Activated gamma-delta T cell treated with Interleukin-2 at 50 U/mL for 16 hours (primary cell): ENCODE data around the gene MAP2K5.

ENCODE experiments used
- DNase-seq: peaks from one replicate; pipeline ENCODE4 v3.0.0-alpha.2; 2020

Gene MAP2K5

GRCh38 chr15:67827562-67828277 lies 285.2 kb downstream of the MAP2K5 start:
- no peak for DNase-seq

GRCh38 chr15:67828278-67828968 lies 285.9 kb downstream of the MAP2K5 start:
- no peak for DNase-seq

GRCh38 chr15:67828969-67829646 lies 286.6 kb downstream of the MAP2K5 start:
- no peak for DNase-seq

GRCh38 chr15:67829647-67830504 lies 287.4 kb downstream of the MAP2K5 start:
- no peak for DNase-seq

- DNase-seq: no peak
Observed at GRCh38 chr15:67831363-67831762, 288.9 kb downstream of the MAP2K5 start.

GRCh38 chr15:67832031-67832551 lies 289.6 kb downstream of the MAP2K5 start:
- DNase-seq: no peak

GRCh38 chr15:67832897-67833709 lies 290.6 kb downstream of the MAP2K5 start:
- no peak for DNase-seq

- DNase-seq: no peak
Observed at GRCh38 chr15:67833710-67834511, 291.4 kb downstream of the MAP2K5 start.

- no peak for DNase-seq
Observed at GRCh38 chr15:67834581-67835296, 292.2 kb downstream of the MAP2K5 start.

GRCh38 chr15:67835297-67836133 lies 293.0 kb downstream of the MAP2K5 start:
- no peak for DNase-seq

- no peak for DNase-seq
Observed at GRCh38 chr15:67836134-67836455, 293.6 kb downstream of the MAP2K5 start.

GRCh38 chr15:67836477-67836876 lies 294.0 kb downstream of the MAP2K5 start:
- DNase-seq: peak; percentile 53

- no peak for DNase-seq
Observed at GRCh38 chr15:67836955-67837354, 294.5 kb downstream of the MAP2K5 start.

- no peak for DNase-seq
Observed at GRCh38 chr15:67838789-67839332, 296.4 kb downstream of the MAP2K5 start.

GRCh38 chr15:67839499-67839928 lies 297.0 kb downstream of the MAP2K5 start:
- DNase-seq: no peak

- peak; percentile 95 for DNase-seq
Observed at GRCh38 chr15:67839929-67840748, 297.6 kb downstream of the MAP2K5 start, which contains the start of gene RNU6-1. Gene RNU6-1, minus strand, starts transcription at chr15:67840045.

- no peak for DNase-seq
Observed at GRCh38 chr15:67840749-67841512, 298.4 kb downstream of the MAP2K5 start.

GRCh38 chr15:67841513-67841762 lies 298.9 kb downstream of the MAP2K5 start:
- DNase-seq: no peak
